Kidney tubule cell (primary cell): Measurements from ENCODE around the gene ITIH4.

Experiments
- DNase-seq: peaks from one replicate; pipeline ENCODE4 v3.0.0-alpha.2; 2018; ENCODE audit warnings: low spot score

The ITIH4 gene

GRCh38 chr3:52831500-52832301 lies 1.2 kb upstream of the ITIH4 start:
- DNase-seq, result peak; percentile 85

DNA sequence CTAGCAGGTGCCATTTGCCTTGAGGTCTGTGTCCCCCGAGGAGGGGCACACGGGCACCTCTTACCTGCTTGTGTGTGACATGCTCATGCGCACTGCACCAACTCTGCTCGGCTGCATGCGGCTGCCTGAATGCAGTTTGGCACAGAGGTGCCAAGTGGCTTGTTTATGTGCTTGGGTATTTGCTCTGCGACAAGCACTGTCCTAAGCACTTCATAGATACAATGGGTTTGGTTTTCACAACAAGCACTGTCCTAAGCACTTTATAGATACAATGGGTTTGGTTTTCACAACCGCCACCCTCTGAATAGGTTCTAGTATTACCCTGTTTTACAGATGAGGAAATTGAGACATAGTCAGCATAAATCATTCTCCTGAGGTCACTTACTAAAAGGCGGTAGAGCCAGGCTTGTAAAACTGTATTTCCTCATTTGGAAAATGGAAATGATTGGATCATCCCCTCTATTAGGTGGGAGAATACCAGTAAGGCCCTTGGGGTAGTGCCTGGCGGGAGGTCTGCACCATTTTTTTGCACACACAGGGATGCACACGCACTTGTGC lies 487 bp downstream of the ITIH4 start:
- DNase-seq, result no peak

GRCh38 chr3:52829482-52829881 lies 990 bp downstream of the ITIH4 start:
- DNase-seq, result no peak

- DNase-seq, result peak; percentile 89
These were observed 2.6 kb downstream of the ITIH4 start for GRCh38 chr3:52827866-52828376.

DNA sequence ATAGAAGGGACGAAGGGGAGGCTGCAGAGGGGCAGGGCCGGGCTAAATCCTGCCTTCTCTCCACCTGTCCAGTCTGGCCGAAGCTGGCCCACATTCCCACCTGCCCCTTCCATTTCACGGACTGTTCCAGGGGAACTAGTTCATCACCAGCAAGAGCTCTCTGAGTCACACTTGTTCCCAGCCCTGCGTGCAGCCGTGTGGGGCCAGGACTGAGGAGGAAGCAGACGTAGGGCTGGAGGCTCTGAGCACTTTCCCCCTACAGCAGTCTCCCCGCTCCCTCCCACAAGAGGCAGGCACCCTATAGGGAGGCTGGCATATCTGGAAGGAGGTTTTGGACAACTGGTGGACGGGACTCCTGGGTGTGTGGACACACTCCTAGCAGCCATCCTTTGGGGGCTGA lies 3.0 kb downstream of the ITIH4 start:
- peak; percentile 84 for DNase-seq

GRCh38 chr3:52824037-52824436 lies 6.4 kb downstream of the ITIH4 start:
- no peak for DNase-seq

GRCh38 chr3:52822363-52822762 lies 8.1 kb downstream of the ITIH4 start:
- no peak for DNase-seq

DNA sequence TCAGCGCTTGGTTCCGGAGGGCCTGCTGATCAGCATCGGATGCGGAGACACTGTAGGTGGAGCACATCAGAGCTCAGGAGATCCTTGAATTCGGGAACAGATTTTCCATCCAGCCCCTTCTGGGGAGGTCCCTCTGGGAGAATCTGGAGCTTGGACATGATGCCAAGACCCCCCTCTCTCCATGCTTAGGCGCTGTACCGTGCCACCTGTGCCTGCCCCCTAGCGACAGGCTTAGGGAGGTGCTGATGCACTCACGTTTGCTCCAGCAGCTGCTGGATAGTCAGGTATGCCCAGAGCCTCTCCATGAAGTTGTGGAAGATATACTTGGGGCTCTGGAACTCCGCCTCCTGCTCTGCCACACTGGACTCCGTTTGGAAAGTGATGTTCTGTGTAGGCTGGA lies 9.7 kb downstream of the ITIH4 start:
- DNase-seq, result peak; percentile 9

DNA sequence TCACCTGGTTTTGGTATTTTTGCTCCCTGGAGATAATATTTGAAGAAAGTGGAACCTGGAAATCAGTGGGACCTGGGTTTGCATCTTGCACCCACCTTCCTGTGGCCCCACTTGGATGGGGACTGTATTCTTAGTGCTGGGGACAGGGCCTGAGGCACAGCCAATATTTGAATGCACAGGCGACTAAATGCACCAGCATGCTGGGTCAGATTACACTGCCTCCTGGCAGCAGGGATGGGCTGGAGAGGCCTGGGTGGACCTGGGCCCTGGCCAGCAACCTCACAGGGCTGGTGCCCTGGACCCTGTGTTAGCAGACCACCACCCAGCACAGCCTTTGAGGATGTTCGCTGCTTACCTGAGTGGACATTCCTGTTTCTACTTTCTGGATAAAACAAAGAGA lies 10.5 kb downstream of the ITIH4 start:
- no peak for DNase-seq

DNA sequence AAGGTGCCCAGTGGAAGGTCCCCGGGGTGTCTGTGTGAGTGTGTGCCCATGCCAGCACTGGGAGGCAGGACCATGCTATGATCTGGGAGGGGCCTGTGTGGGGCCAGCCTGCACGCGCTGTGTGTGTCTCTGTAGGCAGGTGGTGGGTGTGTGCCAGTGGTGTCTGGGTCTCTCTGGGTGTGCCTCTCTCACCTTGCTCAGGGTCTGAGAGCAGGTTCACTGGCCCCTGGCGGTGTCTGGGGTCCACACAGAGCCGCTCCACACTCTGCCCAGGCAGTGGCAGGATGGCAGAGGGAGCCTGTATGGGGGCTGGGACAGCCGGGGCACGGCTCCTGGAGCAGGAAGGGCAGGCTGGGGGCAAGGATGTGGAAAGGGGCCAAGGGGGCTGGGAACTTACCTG lies 12.6 kb downstream of the ITIH4 start:
- no peak for DNase-seq

- no peak for DNase-seq
These were observed 13.3 kb downstream of the ITIH4 start for GRCh38 chr3:52817221-52817620.

- no peak for DNase-seq
These were observed 13.8 kb downstream of the ITIH4 start for GRCh38 chr3:52816654-52817053.

DNA sequence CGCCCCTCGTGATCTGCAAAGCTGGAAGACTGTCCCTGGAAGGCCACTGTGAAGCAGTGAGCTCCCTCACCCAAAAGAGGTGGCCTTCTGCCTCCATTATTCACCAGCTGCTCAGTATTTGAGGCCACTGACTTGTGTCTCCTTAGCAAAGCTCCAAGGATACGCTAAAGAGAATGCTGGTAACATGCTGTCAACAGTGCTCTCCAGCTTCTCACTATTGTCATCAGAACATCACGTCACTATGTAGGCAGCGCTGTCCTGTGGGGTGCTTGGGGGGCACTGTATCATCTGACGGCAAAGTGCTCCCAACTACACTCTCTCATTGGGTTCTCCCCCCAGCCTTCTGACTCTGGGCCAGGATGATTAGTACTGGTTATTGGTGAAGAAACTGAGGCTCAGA lies 14.3 kb downstream of the ITIH4 start:
- DNase-seq, result no peak

GRCh38 chr3:52813810-52814209 lies 16.7 kb downstream of the ITIH4 start:
- no peak for DNase-seq

DNA sequence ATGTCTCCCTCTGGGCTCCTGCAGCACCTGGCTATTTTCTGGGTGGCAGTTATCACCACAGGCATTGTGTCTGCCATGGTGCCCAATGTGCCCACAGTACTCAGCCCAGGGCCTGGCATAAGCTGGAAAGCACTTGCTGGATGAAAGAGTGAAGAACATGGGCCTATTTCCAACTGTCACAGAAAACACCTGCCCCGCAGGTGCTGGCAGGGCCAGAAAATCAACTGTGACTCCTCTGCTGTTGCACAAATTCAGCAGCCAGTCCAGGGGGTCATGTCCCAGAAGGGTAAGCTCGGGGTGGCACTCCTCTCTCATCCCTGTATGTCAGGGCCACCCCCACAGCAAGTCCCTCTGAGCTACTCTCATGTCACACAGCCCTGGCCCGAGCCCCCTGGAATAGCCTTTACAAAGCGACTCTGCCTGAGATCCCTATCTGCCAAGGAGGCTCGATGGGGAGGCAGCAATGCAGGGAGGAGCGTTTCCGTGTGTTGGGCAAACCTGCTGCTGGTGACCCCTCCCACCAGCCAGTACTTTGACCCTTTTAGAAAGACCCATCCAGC lies 18.9 kb downstream of the ITIH4 start:
- DNase-seq, result no peak

DNA sequence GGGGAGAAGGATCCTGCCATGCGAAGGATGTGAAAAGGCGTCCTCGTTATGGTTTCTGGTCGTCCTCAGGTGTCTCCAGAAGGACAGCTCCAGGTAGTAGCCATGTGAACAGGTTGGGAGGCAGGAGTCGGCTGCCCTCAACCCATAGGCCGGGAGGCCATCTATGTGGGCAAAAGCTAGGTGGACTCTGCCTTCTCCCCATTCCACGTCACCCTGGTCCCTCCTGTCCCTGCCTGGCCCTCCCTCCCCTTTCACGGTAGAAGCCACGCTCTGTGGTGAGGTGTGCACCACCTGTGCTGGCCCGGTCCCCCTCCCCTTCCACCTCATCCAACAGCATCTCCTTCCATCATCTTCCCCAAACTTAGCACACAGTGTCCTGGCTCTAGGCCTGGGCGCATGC lies 19.5 kb downstream of the ITIH4 start:
- no peak for DNase-seq

- DNase-seq, result no peak
These were observed 20.7 kb downstream of the ITIH4 start for GRCh38 chr3:52809662-52810377.

DNA sequence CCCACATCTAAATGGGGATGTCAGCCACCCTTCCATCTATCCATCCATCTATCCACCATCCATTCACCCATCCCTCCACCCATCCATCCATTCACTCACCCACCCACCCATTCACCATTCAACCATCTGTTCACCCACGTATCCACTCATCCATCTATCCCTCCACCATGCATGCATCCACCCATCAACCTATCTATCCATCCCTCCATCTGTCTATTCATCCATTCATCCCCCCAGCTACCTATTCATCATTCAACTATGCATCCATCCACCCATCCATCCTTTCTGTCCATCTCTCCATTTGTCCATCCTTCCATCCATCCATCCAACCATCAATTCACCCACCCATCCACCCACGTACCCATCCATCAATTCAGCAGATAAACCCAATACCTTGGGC lies 21.3 kb downstream of the ITIH4 start:
- no peak for DNase-seq

GRCh38 chr3:52805270-52806039 lies 25.0 kb downstream of the ITIH4 start:
- DNase-seq, result no peak

DNA sequence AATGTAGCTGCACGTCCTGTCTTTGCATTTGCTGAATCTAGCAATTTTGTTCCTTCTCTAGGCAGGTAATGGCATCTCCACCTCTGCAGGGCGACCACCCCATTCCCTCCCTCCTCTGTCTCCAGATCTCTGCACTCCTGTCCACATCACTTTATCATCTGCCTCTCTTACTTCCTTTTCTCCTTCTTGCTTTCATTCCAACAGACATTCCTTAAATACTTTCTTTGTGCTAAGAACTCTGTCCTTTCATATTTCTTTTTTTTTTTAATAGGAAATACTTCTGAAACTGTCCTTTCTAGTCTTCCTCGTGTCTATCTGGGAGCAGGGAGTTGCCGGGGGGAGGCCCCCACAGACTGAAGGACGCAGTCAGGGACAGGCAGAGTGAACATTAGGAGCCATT lies 28.6 kb downstream of the ITIH4 start:
- DNase-seq, result no peak

DNA sequence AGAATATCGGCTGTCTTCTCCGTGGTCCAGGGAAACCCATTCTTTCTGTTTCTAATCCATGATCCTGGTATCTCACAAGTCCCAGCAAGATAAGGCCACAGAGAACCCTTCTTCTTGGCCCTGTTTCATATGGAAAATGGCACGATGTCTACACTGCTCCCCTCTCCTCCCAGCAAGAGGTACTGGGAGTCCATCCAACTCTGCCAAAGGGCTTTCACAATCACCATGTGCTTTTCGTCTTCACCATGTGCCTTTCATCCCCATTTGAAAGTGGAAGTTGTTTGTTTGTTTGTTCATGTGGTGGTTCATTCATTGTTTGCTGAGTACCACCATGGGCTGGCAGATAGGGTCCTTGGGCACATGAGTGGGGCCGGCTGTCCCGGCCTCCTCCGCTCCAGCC lies 30.4 kb downstream of the ITIH4 start:
- no peak for DNase-seq

- peak; percentile 37 for DNase-seq
These were observed 31.4 kb downstream of the ITIH4 start for GRCh38 chr3:52798978-52799476.
